Liver (tissue), 3 donors: ENCODE measurements around the gene TRMT13.

Experiments
- CTCF ChIP-seq: fragments of 150-350 bp; IDR thresholded peaks from 2 replicates; pipeline ENCODE4 v1.5.1; 2017; ENCODE audit warnings: improper control_type of control experiment, low read depth, low read length; ENCODE audit not compliant: missing input control
- GABPA ChIP-seq, 2 donors: IDR thresholded peaks in 1 of 2; conservative IDR thresholded peaks in 1 of 2; 2 replicates each; pipeline ENCODE4 v1.6.1; 2016; ENCODE audit warnings: antibody characterized with exemption in 2 of 2, mild to moderate bottlenecking in 1 of 2, moderate library complexity in 1 of 2
- donor health status: healthy.
- donor health status: healthy.

DNA sequence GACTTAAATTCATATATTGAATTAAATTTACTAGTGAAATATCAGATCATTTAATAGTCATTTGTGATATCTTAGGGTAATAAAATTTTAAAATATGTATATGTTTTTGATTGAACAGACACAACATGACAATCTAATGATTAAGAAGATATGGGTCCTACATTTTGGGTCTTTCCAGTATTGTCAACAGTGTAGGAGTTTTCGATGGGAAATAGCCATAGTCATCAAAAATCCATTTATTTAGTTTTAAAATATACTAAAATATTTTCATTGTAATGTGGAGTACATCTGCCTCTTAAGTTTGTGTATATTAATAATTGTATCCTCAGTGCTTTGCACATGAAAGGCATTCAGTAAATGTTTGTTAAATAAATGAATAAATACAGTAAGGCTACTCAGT, 14.0 kb downstream of the TRMT13 start:
- TF ChIP-seq CTCF (no peak), GABPA (IDR thresholded peaks at IDR 0.05 in 1 of 2, conservative IDR thresholded peaks at IDR 0.05 in 1 of 2) (no peak)
